SJSA1 (cell line): Measurements from ENCODE around the gene EPB41L5. TPM values are rescaled to one million over a fixed set of nuclear protein-coding genes. Genes with fewer than 3 reads are reported as not detected.

Experiments
- DNase-seq, 2 experiments: peaks; one replicate each; pipeline ENCODE4 v3.0.0-alpha.2; 2015 to 2020; ENCODE audit warnings: low spot score in 2 of 2, low read depth in 1 of 2
- H3K27ac ChIP-seq: fragments of 250-450 bp; sonication (Bioruptor Pico); 2 replicates; pipeline ENCODE4 v1.5.1; 2020; ENCODE audit warnings: mild to moderate bottlenecking, moderate library complexity
- H3K27me3 ChIP-seq: fragments of 250-450 bp; sonication (Bioruptor Pico); replicated peaks from 2 replicates; pipeline ENCODE4 v1.5.1; 2020; ENCODE audit warnings: mild to moderate bottlenecking, moderate library complexity
- H3K36me3 ChIP-seq: fragments of 250-450 bp; sonication (Bioruptor Pico); 2 replicates; pipeline ENCODE4 v1.5.1; 2020; ENCODE audit warnings: mild to moderate bottlenecking
- H3K4me1 ChIP-seq: fragments of 250-450 bp; sonication (Bioruptor Pico); replicated peaks from 2 replicates; pipeline ENCODE4 v1.6.1; 2021; ENCODE audit warnings: mild to moderate bottlenecking
- H3K4me3 ChIP-seq: fragments of 250-450 bp; sonication (Bioruptor Pico); 2 replicates; pipeline ENCODE4 v1.5.1; 2020; ENCODE audit warnings: mild to moderate bottlenecking
- H3K9me3 ChIP-seq: fragments of 250-450 bp; sonication (Bioruptor Pico); replicated peaks from 2 replicates; pipeline ENCODE4 v1.5.1; 2020; ENCODE audit warnings: mild to moderate bottlenecking
- total RNA-seq: library from RNA; depleted of rRNA; stranded (reverse); fragments of >200 nt; shearing (Covaris generic); gene quantifications from 2 replicates; pipeline ENCODE4 v1.2.3, GENCODE V29; 2014; rRNA removed

EPB41L5 gene
- total RNA-seq, 1 experiment from 2014 or later, result 9.7 TPM

- peaks cover 18% of the 10 kb centered on the region for H3K4me1 ChIP-seq
- H3K4me3 ChIP-seq, result no peak overlapping the region
- H3K9me3 ChIP-seq, result peaks cover 8% of the 10 kb centered on the region
- H3K27me3 ChIP-seq, result no peaks in the 10 kb centered on the region
- H3K36me3 ChIP-seq, result peaks cover 8% of the 10 kb centered on the region
- no peak overlapping the region for H3K27ac ChIP-seq
- no peak for DNase-seq
Observed at GRCh38 chr2:120227111-120227991, 214.5 kb downstream of the EPB41L5 start.

GRCh38 chr2:120228503-120228902, 215.6 kb downstream of the EPB41L5 start:
- Histone ChIP-seq H3K27ac (no peak overlapping the region), H3K27me3 (no peaks in the 10 kb centered on the region), H3K4me3 (no peak overlapping the region), H3K36me3 (no peaks in the 10 kb centered on the region), H3K4me1 (peaks cover 15% of the 10 kb centered on the region), H3K9me3 (no peaks in the 10 kb centered on the region)
- DNase-seq, result no peak

Other genes with a start within 250 kb of the EPB41L5 start
- gene TMEM185B, start 210.3 kb downstream of the EPB41L5 start, total RNA-seq, result 52.8 and 54.5 TPM in 2 replicates
- 63.1 and 84.7 TPM in 2 replicates for gene RALB, start 239.8 kb downstream of the EPB41L5 start, total RNA-seq